HG03565 (cell line): Measurements from ENCODE around the gene FAHD1.

ENCODE experiments used
- ATAC-seq: cut with Tn5 transposase; IDR thresholded peaks from one replicate; pipeline ENCODE4 v1.9.1; 2021; ENCODE audit warnings: mild to moderate bottlenecking, moderate library complexity; ENCODE audit not compliant: unreplicated experiment

The FAHD1 gene

GRCh38 chr16:1816396-1817275 lies 10.4 kb upstream of the FAHD1 start:
- no peak for ATAC-seq

- ATAC-seq: no peak
These were observed 9.8 kb upstream of the FAHD1 start for GRCh38 chr16:1817276-1817589.

GRCh38 chr16:1817716-1818115 lies 9.3 kb upstream of the FAHD1 start:
- no peak for ATAC-seq

GRCh38 chr16:1818204-1818872 lies 8.7 kb upstream of the FAHD1 start:
- no peak for ATAC-seq

GRCh38 chr16:1818873-1819525 lies 8.0 kb upstream of the FAHD1 start:
- no peak for ATAC-seq

GRCh38 chr16:1819611-1820010 lies 7.4 kb upstream of the FAHD1 start:
- no peak for ATAC-seq

GRCh38 chr16:1820096-1820945 lies 6.7 kb upstream of the FAHD1 start:
- no peak for ATAC-seq

GRCh38 chr16:1820946-1821290 lies 6.1 kb upstream of the FAHD1 start:
- no peak for ATAC-seq

- ATAC-seq: no peak
These were observed 5.0 kb upstream of the FAHD1 start for GRCh38 chr16:1821861-1822611.

- no peak for ATAC-seq
These were observed 4.2 kb upstream of the FAHD1 start for GRCh38 chr16:1822801-1823200.

- no peak for ATAC-seq
These were observed 3.2 kb upstream of the FAHD1 start for GRCh38 chr16:1823821-1824220.

- no peak for ATAC-seq
These were observed 1.6 kb upstream of the FAHD1 start for GRCh38 chr16:1825381-1825863.

GRCh38 chr16:1825864-1826690 lies 929 bp upstream of the FAHD1 start:
- peak; percentile 44 for ATAC-seq

GRCh38 chr16:1828645-1829410 lies 1.8 kb downstream of the FAHD1 start:
- no peak for ATAC-seq

GRCh38 chr16:1830213-1830612 lies 3.2 kb downstream of the FAHD1 start:
- no peak for ATAC-seq

GRCh38 chr16:1831186-1832075 lies 4.4 kb downstream of the FAHD1 start:
- ATAC-seq: no peak

- no peak for ATAC-seq
These were observed 5.9 kb downstream of the FAHD1 start for GRCh38 chr16:1832838-1833454.
